Muscle layer of duodenum (tissue), 2 donors: Measurements from ENCODE around the gene IGSF22.

Experiments used
- H3K27ac ChIP-seq: one replicate; pipeline ENCODE4 v1.7.0; 2013; ENCODE audit warnings: mild to moderate bottlenecking, low read length
- H3K27me3 ChIP-seq: one replicate; pipeline ENCODE4 v1.7.0; 2013; ENCODE audit warnings: low read depth, mild to moderate bottlenecking, control low read depth, low read length
- H3K36me3 ChIP-seq, 2 donors: one replicate each; pipeline ENCODE4 v1.7.0; 2013; ENCODE audit warnings: low read length in 2 of 2, control low read depth in 1 of 2, mild to moderate bottlenecking in 1 of 2; ENCODE audit not compliant: insufficient read depth in 2 of 2, control insufficient read depth in 1 of 2
- H3K4me1 ChIP-seq, 2 donors: one replicate each; pipeline ENCODE4 v1.7.0; 2013; ENCODE audit warnings: low read length in 2 of 2, mild to moderate bottlenecking in 2 of 2, control low read depth in 1 of 2, moderate library complexity in 1 of 2; ENCODE audit not compliant: insufficient read depth in 2 of 2, control insufficient read depth in 1 of 2
- H3K4me3 ChIP-seq, 2 donors: one replicate each; pipeline ENCODE4 v1.7.0; 2013; ENCODE audit warnings: low read length in 2 of 2, low read depth in 1 of 2, mild to moderate bottlenecking in 1 of 2
- H3K9me3 ChIP-seq, 2 donors: one replicate each; pipeline ENCODE4 v1.7.0; 2013; ENCODE audit warnings: low read length in 2 of 2, control low read depth in 1 of 2, mild to moderate bottlenecking in 1 of 2; ENCODE audit not compliant: control insufficient read depth in 1 of 2
- donor health status: healthy.

IGSF22 gene

GRCh38 chr11:18709414-18709813, 16.6 kb downstream of the IGSF22 start:
- H3K36me3 ChIP-seq, result no peaks in the 10 kb centered on the region
- H3K27ac ChIP-seq, result no peak overlapping the region
- H3K27me3 ChIP-seq, result no peaks in the 10 kb centered on the region
- no peaks in the 10 kb centered on the region for H3K9me3 ChIP-seq
- peaks cover 6 to 14% of the 10 kb centered on the region in 2 donors for H3K4me1 ChIP-seq
- H3K4me3 ChIP-seq, result no peak overlapping the region

- H3K4me3 ChIP-seq, result no peak overlapping the region
- no peaks in the 10 kb centered on the region for H3K36me3 ChIP-seq
- no peaks in the 10 kb centered on the region for H3K9me3 ChIP-seq
- no peaks in the 10 kb centered on the region for H3K27me3 ChIP-seq
- no peak overlapping the region for H3K27ac ChIP-seq
- H3K4me1 ChIP-seq, result peaks cover 6 to 14% of the 10 kb centered on the region in 2 donors
These were observed 18.1 kb downstream of the IGSF22 start for GRCh38 chr11:18707811-18708340.

GRCh38 chr11:18706330-18707243, 19.4 kb downstream of the IGSF22 start:
- Histone ChIP-seq H3K27ac (peak overlapping the region; percentile 84), H3K36me3 (peaks cover 3 to 7% of the 10 kb centered on the region in 2 donors), H3K4me3 (peak overlapping the region; percentile 65 to 93), H3K27me3 (no peaks in the 10 kb centered on the region), H3K9me3 (no peaks in the 10 kb centered on the region), H3K4me1 (peaks cover 6 to 14% of the 10 kb centered on the region in 2 donors)

- Histone ChIP-seq H3K27me3 (no peaks in the 10 kb centered on the region), H3K4me1 (peaks cover 6 to 14% of the 10 kb centered on the region in 2 donors), H3K4me3 (peak overlapping the region; percentile 62 to 65), H3K36me3 (peaks cover 3 to 10% of the 10 kb centered on the region in 2 donors), H3K9me3 (no peaks in the 10 kb centered on the region), H3K27ac (no peak overlapping the region)
These were observed 20.2 kb downstream of the IGSF22 start for GRCh38 chr11:18705651-18706281.

GRCh38 chr11:18704698-18705097, 21.3 kb downstream of the IGSF22 start:
- no peak overlapping the region for H3K4me3 ChIP-seq
- H3K4me1 ChIP-seq, result peaks cover 6 to 22% of the 10 kb centered on the region in 2 donors
- no peaks in the 10 kb centered on the region for H3K9me3 ChIP-seq
- no peaks in the 10 kb centered on the region for H3K27me3 ChIP-seq
- no peak overlapping the region for H3K27ac ChIP-seq
- peaks cover 3 to 10% of the 10 kb centered on the region in 2 donors for H3K36me3 ChIP-seq

GRCh38 chr11:18704045-18704645, 21.8 kb downstream of the IGSF22 start:
- H3K36me3 ChIP-seq, result peaks cover 3 to 10% of the 10 kb centered on the region in 2 donors
- peaks cover 6 to 27% of the 10 kb centered on the region in 2 donors for H3K4me1 ChIP-seq
- no peaks in the 10 kb centered on the region for H3K9me3 ChIP-seq
- H3K27ac ChIP-seq, result no peak overlapping the region
- no peak overlapping the region for H3K4me3 ChIP-seq
- H3K27me3 ChIP-seq, result no peaks in the 10 kb centered on the region

- Histone ChIP-seq H3K36me3 (peaks cover 3 to 10% of the 10 kb centered on the region in 2 donors), H3K27ac (no peak overlapping the region), H3K9me3 (no peaks in the 10 kb centered on the region), H3K4me3 (no peak overlapping the region), H3K4me1 (peaks cover 7 to 31% of the 10 kb centered on the region in 2 donors), H3K27me3 (no peaks in the 10 kb centered on the region)
These were observed 22.8 kb downstream of the IGSF22 start for GRCh38 chr11:18703001-18703763.

- Histone ChIP-seq H3K9me3 (no peaks in the 10 kb centered on the region), H3K4me3 (no peak overlapping the region), H3K4me1 (peaks cover 12 to 34% of the 10 kb centered on the region in 2 donors), H3K27ac (no peak overlapping the region), H3K36me3 (peaks cover 3 to 10% of the 10 kb centered on the region in 2 donors), H3K27me3 (no peaks in the 10 kb centered on the region)
These were observed 24.3 kb downstream of the IGSF22 start for GRCh38 chr11:18701614-18702216.

GRCh38 chr11:18700872-18701271, 25.1 kb downstream of the IGSF22 start:
- H3K4me3 ChIP-seq, result no peak overlapping the region
- no peaks in the 10 kb centered on the region for H3K9me3 ChIP-seq
- H3K4me1 ChIP-seq, result peaks cover 12 to 34% of the 10 kb centered on the region in 2 donors
- H3K27ac ChIP-seq, result no peak overlapping the region
- peaks cover 3 to 10% of the 10 kb centered on the region in 2 donors for H3K36me3 ChIP-seq
- H3K27me3 ChIP-seq, result no peaks in the 10 kb centered on the region

GRCh38 chr11:18700375-18700774, 25.6 kb downstream of the IGSF22 start:
- Histone ChIP-seq H3K27me3 (no peaks in the 10 kb centered on the region), H3K4me3 (no peak overlapping the region), H3K36me3 (peaks cover 3 to 10% of the 10 kb centered on the region in 2 donors), H3K27ac (no peak overlapping the region), H3K4me1 (peaks cover 10 to 29% of the 10 kb centered on the region in 2 donors), H3K9me3 (no peaks in the 10 kb centered on the region)
